Upper lobe of left lung (tissue), 4 donors: ENCODE measurements around the gene LAMA3.

Source experiments
- POLR2AphosphoS5 ChIP-seq, 2 donors: sonication (generic); formaldehyde crosslinking; IDR thresholded peaks; one replicate each; pipeline ENCODE4 v1.5.1; 2017; ENCODE audit warnings: antibody characterized with exemption in 2 of 2
- TF ChIP-seq, protein P1 (sequence below), 6 experiments: fragments of 450-650 bp in 4 of 6; fragments of 200-600 bp in 2 of 6; sonication (generic) in 2 of 6; IDR thresholded peaks; one replicate each; pipeline ENCODE4 v1.5.1; 2016 to 2019; ENCODE audit warnings: antibody characterized with exemption in 6 of 6

DNA sequence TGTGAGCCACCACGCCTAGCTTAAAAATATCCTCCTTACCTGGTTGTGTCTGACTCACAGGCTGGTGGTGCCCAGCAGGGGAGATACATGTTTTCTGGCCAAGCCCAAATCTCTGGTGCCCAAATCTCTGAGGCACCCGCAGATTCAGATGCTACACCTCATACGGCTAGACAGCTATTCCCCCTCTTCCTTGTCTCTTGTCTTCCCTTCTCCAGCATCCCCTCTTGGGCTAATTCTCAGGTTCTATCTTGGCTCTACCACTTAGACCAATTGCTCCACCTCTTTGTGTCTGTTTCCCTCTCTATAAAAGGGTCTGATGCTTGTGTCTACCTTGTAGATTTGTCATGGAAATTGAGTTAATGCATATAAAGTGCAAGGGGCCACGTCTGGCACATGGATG, 13.4 kb downstream of the LAMA3 start:
- TF ChIP-seq, protein P1, sequence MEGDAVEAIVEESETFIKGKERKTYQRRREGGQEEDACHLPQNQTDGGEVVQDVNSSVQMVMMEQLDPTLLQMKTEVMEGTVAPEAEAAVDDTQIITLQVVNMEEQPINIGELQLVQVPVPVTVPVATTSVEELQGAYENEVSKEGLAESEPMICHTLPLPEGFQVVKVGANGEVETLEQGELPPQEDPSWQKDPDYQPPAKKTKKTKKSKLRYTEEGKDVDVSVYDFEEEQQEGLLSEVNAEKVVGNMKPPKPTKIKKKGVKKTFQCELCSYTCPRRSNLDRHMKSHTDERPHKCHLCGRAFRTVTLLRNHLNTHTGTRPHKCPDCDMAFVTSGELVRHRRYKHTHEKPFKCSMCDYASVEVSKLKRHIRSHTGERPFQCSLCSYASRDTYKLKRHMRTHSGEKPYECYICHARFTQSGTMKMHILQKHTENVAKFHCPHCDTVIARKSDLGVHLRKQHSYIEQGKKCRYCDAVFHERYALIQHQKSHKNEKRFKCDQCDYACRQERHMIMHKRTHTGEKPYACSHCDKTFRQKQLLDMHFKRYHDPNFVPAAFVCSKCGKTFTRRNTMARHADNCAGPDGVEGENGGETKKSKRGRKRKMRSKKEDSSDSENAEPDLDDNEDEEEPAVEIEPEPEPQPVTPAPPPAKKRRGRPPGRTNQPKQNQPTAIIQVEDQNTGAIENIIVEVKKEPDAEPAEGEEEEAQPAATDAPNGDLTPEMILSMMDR (IDR thresholded peaks at IDR 0.05), result no peak
- no peak for TF ChIP-seq POLR2AphosphoS5 (IDR thresholded peaks at IDR 0.05)
